GM21390 (cell line): Measurements from ENCODE around the gene MRFAP1.
"Not testable (repeated sequence)": the region's sequence is repeated elsewhere in the genome, so short reads cannot be mapped to it uniquely, and the experiment has no call there.

ENCODE experiments used
- ATAC-seq: cut with Tn5 transposase; IDR thresholded peaks from one replicate; pipeline ENCODE4 v1.9.1; 2021; ENCODE audit not compliant: unreplicated experiment

MRFAP1 gene

DNA sequence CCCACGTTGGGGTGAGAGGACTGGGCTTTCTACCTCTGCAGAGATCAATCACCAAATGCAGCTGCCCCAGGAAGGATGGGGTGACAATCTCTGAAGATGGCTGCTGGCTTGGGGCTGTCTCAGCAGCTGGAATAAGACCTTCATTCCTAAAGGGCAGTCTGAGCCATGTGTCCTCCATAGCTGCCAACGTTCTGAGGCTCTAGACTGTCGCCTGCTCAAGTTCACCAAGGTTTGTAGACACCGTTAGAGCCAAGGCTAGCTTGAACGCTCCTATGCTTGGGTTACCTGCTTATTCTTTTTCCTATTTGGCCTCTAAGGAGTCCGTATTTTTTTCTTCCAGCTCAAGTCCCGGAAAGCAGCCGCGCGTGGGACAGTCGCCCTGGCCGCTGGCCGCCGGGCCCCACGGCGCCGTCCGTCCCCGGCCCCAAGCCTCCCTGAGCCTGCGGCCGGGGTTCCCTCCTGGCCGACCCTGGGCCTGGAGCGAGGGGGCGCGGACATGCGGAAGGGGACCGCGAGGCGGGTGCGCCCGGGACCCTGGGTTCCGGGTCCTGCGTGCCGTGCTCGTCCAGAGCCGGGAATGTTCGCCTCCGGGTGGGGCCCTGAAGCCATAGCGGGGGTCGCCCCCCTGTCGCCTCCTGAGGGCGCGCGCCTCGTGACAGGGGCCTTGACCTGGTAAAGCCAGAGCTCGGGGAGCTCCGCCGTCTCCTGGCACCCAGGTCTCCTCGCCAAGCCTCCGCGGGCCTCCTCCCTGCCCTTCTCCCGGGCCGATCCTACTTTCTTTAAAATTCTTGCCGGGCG lies 23.3 kb downstream of the MRFAP1 start:
- ATAC-seq: no peak

DNA sequence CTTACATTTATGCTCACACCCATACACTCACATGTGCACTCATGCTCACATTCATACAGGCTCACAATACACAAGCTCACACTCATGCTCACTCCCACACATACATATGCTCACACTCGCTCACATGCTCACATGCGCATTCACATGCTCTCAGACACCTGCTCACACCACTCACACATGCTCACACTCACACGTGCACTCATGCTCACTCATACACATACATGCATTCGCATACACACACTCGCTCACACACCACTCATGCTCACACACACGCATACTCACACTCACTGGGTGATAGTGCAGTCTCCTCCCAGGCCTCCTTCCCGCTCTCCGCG lies 24.8 kb downstream of the MRFAP1 start:
- no peak for ATAC-seq

DNA sequence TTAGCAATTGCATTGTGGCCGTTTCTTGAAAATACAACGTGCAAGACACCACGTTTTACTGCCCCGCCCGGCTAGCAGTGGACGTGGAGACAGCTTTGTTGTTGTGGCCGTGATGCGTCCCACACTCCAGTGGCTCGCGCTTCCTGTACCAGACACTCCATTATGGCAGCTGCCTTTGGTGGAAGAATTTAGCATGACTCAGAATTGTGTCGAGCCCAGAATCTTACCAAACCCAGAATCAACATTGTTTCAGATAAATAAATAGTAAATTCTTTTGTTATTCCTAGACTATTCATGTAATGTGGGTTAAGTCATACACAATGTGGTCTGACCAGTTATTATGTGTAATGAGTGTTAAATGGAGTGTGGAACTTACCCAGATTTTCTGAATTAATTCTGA lies 27.9 kb downstream of the MRFAP1 start:
- ATAC-seq: no peak

DNA sequence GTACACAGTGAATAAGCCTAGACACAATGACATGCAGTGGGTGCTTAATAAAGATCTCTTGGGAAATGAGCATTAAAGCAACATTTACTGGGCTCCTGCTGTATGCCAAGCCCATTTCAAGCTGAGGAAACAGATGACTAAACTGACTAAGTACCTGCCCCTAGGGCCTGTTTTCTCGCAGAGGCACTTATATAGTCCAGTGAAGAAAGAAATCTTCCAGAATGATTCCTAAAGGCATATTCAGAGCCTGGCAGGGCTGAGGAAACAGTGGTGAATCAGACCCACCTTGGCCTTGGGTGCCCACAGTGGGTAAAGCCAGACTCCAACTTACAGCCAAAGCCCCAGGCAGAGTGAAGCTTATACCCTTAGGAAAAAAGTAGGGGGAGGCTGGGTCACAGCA lies 31.2 kb downstream of the MRFAP1 start:
- ATAC-seq: no peak

DNA sequence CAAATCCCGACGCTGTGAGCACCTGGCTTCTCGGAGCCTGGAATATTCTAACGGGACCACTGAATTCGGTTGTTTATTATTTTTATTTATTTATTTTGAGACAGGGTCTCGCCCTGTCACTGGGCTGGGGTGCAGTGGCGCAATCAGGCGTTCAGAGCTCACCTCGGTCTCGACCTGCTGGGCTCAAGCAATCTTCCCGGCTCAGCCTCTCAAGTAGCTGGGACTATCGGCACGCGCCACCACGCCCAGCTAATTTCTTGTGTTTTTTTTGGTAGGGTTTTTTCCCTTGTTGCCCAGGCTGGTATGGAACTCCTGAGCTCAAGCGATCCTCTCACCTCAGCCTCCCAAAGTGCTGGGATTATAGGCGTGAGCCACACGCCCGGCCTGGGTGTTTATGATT lies 31.6 kb downstream of the MRFAP1 start:
- ATAC-seq: no peak

DNA sequence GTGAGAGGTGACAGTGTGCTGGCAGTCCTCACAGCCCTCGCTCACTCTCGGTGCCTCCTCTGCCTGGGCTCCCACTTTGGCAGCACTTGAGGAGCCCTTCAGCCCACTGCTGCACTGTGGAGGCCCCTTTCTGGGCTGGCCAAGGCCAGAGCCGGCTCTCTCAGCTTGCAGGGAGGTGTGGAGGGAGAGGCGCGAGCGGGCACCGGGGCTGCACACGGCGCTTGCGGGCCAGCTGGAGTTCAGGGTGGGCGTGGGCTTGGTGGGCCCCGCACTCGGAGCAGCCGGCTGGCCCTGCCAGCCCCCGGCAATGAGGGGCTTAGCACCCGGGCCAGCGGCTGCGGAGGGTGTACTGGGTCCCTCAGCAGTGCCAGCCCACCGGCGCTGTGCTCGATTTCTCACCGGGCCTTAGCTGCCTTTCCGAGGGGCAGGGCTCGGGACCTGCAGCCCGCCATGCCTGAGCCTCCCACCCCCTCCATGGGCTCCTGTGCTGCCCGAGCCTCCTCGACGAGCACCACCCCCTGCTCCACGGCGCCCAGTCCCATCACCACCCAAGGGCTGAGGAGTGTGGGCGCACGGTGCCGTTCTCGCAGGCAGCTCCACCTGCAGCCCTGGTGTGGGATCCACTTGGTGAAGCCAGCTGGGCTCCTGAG lies 32.2 kb downstream of the MRFAP1 start:
- ATAC-seq: not testable (repeated sequence)

DNA sequence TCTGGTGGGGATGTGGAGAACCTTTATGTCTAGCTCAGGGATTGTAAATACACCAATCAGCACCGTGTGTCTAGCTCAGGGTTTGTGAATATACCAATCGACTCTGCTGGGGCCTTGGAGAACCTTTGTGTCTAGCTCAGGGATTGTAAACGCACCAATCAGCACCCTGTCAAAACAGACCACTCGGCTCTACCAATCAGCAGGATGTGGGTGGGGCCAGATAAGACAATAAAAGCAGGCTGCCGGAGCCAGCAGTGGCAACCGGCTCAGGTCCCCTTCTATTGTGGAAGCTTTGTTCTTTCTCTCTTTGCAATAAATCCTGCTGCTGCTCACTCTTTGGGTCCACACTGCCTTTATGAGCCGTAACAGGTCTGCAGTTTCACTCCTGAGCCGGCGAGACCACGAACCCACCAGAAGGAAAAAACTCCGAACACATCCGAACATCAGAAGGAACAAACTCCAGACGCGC lies 32.7 kb downstream of the MRFAP1 start:
- not testable (repeated sequence) for ATAC-seq

DNA sequence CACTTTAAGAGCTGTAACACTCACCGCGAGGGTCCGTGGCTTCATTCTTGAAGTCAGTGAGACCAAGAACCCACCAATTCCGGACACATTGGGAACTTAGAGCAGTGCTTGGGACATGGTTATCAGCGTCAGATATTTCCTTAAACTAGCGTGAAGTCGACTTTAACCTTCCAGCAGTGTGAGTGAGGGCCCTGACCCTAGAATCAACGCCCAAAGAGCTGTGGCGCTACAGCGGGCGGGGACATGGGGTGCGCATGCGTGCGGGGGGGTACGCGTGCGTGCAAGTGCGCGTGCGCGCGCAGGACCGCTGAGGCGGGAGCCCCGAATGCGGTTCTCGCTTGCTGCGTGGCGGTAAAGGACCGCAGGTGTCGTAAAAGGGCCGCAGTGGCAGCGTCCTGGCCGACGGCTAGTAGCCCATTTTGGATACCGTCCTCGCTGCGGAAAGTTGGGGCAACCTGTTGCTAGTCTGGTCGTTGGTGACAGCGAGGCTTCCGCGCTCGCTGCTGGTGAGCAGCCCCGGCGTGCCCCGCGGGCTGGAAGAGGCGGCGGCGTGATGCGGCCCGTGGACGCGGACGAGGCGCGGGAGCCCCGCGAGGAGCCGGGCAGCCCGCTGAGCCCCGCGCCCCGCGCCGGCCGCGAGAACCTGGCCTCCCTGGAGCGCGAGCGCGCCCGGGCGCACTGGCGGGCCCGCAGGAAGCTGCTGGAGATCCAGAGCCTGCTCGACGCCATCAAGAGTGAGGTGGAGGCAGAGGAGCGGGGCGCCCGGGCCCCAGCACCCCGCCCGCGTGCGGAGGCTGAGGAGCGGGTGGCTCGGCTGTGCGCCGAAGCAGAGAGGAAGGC lies 33.4 kb downstream of the MRFAP1 start:
- peak; percentile 68 for ATAC-seq

DNA sequence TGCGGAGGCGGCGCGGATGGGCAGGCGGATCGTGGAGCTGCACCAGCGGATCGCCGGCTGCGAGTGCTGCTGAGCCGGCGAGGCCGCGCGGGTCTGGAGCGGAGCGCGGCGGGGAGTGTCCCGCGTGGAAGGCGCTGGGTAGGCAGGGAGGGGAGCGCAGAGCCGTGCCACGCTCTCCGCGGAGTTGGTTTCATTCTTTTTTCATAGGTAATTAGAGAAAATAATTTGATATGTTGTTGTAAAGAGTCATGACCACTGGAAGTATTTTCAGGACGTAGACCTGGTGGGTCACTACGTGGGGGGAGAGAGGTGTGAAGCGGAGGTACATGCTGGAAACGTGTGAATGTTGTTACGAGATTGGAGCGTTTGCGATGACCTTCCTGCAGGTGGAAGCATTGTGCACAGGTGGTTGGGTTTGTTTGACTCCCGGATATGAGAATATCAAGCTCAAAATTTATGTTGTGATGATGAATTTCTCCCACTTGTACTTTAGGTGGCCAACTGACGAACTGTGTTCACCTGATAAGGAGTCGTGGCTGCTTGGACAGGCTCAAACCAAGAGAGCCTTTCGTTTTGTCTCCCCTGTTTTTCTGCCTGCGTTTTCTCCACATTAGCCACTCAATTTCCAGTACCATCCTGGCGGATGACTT lies 34.1 kb downstream of the MRFAP1 start:
- peak; percentile 46 for ATAC-seq

DNA sequence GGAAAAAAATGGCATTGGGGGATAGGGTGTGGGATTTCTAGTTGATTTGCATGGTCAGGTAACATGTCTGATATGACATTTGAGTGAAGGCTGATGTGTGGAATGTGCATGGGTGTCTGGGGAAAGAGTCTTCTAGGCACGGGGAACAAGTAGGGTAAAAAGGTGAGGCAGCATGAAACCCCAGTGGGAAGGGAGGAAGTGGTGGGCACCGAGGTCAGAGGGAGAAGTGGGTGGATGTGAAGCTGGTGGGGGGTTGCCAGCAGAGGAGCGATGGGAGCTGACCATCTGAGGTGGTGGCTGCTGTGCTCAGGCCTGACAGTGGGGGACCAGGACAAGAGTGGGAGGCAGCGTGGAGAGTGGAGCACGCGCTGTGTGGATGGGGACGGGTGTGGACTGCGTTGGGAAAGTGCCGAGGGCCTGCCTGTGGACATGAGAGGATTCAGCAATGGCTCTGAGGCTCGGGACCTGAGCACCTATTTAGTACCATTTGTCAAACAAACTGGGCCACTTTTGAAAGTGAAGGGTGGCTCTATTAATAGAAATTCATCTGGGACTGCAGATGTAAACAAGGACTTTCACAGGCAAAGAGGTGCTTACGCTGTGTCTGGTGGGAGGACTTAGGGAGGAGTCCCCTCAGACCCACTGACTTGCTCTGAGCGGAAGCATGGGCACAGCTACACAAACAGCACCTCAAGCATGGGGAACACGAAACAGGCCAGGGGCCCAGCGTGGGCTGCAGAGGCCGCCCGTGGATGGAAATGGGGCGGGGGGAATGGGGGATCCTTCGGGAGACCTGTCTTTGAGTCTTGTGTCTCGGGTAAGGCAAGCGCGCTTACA lies 36.5 kb downstream of the MRFAP1 start:
- no peak for ATAC-seq

DNA sequence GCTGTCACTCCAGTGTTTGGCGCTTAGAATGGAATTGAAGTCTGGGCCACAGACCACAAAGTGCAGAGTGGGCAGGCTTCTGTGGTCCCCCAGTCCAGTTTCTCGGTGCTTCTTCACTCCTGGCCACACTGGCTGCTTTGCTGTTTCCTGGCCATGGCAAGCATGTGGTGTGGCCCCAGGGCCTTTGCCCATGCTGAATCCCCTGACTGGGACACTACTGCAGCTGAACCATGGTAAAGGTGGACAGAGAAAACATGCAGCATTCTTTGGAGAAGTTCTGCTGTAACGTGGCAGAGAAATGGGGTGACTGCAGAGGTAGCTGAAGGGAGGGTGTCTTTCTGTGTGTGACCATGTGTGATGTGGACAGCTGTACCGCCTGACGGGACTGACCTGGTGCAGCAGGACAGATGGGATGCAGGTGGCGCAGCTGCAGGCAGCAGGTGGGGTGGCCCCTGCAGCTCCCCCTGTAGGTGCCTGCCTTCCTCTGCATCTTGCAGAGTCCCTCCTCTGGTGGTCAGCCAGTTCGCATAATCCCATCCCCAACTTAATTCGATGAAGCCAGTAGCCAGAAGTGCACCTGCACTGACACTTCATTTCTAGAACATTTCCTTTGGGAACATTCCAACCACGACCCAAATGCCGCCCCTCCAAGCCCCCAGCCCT lies 40.0 kb downstream of the MRFAP1 start:
- ATAC-seq: no peak

DNA sequence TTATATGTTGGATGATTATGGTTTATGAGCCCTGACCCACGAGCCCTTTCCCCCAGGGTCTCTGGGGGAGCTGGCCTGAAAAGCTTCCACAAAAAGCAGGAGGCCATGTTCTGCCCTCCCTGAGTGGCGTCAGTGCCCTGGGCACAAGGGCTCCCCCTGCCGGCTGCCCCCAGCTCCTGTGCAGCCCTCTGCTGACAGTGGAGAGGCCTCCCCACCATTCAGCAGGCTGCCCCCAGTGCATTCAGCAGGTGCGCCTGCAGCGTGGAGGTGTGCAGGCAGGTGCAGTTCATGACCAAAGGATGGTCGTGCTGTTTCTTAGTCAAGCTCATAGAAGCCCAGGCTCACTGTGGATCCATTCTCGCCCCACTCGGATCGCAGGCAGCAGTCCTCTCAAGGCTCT lies 40.7 kb downstream of the MRFAP1 start:
- ATAC-seq: no peak

DNA sequence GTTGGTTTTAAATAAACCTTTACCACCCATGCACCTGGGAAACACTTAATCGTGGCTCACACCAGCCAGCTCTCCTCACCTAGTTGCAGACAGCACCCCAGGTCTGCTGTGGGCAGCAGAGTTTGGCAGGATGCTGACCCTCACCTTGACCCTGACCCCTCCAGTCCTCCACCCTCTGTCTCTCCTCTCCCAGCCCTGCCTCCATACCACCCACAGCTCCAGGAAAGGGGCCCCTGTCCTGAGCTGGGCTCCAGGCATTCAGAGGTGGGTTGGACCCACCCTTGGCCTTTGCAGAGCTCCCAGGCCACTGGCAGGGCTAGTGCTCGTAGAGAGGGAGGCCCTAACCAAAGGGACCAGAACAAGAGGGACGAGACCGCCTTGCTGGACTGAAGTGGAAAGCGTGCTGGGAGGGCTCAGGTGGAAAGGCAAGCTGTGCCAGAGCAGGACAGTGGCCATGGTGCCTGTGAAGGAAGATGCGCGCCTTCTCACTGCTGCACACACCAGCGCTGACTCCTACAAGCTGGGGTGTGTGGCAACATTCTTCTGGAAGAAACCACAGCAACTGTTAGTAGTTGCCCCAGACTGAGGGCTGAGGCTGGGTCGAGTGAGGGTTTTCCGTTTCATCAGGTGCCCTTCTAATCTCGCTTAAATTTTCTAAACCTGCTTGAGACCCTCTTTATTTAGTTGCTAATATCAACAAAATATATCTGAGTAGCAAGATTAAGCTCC lies 42.5 kb downstream of the MRFAP1 start:
- ATAC-seq: no peak

DNA sequence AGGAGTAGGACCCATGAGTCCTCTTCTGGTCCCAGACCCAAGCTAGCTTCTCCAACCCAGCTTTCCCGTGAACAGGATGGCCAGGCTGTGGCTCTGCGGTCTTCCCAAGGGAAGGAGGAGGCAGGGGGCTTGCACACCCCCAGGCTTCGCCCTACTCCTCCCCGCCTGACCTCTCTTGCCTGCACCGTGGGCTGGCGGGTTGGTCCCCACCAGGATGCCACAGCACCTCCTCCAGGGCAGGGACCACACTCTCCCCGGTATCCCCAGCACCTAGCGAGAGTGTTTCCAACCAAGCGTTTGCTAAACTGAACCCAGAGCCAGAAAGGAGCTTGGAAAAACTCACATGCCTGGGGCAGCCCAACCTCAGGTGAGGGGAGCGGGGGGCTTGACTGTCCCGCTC lies 44.2 kb downstream of the MRFAP1 start:
- ATAC-seq: no peak

DNA sequence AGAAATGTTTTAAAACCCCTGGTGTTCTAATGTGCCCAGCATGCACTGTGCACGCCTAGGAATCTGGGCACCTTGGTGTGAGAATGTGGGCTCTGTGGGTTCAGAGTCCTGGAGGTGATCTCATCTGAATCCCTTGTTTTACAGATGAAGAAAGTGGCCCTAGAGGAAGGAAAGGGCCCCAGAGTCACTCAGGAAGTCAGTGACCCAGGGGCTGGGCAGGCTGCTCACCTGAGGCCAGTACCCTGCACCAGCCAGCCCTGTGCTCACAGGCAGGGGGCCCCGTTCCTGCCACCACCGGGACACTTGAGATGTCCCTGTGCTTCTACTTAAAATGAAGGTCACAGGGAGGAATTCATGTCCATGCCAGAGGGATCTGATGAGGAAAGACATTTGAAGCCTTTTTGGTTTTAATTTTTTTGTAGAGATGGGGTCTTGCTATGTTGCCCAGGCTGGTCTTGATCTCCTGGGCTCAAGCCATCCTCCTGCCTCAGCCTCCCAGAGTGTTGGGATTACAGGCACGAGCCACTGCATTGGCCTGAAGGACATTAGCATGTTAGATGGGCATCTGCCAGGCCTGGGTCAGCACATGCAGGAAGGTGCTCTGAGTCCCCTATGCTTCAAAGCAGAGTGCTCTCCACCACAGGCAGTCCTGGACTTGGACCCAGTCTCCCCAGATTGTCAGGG lies 45.8 kb downstream of the MRFAP1 start:
- no peak for ATAC-seq

DNA sequence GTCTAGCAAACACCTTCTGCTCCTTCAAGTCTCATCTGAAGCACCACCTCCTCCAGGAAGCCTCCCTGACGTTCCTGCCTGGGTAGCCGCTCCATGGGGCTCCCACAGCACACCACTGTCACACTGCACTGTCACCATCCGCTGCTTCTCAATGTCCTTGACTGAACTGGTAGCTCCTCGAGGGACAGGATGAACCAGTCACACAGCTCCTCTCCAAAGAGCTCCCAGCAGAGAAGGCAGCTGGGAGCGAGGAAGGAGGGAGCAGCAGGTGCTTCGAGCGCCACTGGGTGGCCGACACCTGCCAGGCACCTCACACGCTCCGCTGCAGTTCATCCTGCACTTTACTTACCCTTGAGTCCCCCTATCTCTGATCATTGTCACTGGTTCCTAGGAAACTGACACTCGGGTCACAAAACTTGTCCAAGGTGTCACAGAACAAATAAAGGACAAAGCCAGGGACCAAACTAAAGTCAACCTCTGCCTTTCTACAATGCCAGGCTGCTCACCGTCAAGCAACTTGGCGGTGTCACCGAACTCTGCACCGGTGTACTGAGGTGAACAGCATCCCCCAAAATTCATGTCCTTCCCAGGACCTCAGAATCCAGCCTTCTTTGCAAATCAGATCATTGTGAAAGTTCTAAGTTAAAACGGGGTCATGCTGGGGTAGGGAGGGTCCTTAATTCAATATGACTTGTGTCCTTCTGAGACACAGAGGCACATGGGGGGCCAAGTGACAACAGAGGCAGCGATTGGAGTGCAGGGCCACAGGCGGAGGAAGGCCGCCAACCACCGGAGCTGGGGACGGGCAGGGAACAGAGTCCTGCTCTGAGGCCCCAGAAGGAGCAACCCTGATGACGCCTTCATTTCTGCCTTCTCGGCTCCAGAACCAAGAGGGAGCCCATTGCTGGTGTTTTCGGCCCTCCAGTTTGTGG lies 47.7 kb downstream of the MRFAP1 start:
- no peak for ATAC-seq

DNA sequence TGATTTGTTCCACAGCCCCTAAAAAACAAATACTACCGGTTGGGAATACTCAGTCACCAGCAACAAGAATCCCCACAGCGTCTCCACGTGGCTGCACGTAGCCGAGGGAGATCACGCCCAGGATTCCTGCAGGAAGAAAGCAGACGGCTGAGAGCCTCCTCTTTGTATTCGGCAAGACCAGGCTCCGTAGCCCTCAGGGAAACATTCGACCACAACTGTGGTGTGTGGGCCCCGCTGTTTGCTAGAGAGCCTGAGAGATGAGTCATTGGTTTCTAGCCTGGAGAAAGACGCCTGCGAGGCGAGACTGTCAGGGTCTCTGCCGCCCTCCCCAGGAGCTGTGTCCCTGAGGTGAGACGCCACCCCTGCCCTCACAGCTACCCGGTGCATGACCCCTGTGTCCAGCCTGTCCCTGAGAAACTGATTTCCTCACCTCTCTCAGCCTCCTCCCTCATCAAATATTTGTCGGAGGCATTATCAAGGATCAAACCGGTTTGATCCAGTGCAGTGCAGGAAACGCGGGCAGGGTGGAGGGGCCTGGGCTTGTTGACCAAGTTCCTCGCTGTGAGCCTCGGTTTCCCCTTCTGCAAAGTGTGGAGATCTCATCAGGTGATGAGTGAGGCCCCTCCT lies 48.5 kb downstream of the MRFAP1 start:
- peak; percentile 82 for ATAC-seq
